Chondrocyte (in vitro differentiated cells): ENCODE measurements around the gene CD300LD. TPM values are rescaled to one million over a fixed set of nuclear protein-coding genes. Genes with fewer than 3 reads are reported as not detected.
A peak's percentile ranks its signal among the peaks of the same experiment; 100 is the strongest.

Source experiments
- DNase-seq: peaks from one replicate; pipeline ENCODE4 v3.0.0; 2021; ENCODE audit warnings: mixed read lengths, low spot score
- H3K27ac Mint-ChIP-seq: one replicate; pipeline ENCODE4 v1.8.0; 2021; ENCODE audit warnings: mild to moderate bottlenecking, moderate library complexity, mixed read lengths; ENCODE audit not compliant: unreplicated experiment
- H3K27me3 Mint-ChIP-seq: 2 replicates; pipeline ENCODE4 v1.8.0; 2021; ENCODE audit warnings: low read depth, mixed read lengths
- H3K36me3 Mint-ChIP-seq: 2 replicates; pipeline ENCODE4 v1.8.0; 2021; ENCODE audit warnings: low read depth, mixed read lengths
- H3K4me1 Mint-ChIP-seq: 2 replicates; pipeline ENCODE4 v1.8.0; 2021; ENCODE audit warnings: low read depth, mild to moderate bottlenecking, mixed read lengths
- H3K4me3 Mint-ChIP-seq: one replicate; pipeline ENCODE4 v1.8.0; 2021; ENCODE audit warnings: mild to moderate bottlenecking, moderate library complexity, mixed read lengths; ENCODE audit not compliant: unreplicated experiment
- H3K9me3 Mint-ChIP-seq: 2 replicates; pipeline ENCODE4 v1.8.0; 2021; ENCODE audit warnings: low read depth, mixed read lengths
- CTCF ChIP-seq: fragments of 200-600 bp; sonication (generic); IDR thresholded peaks from 2 replicates; pipeline ENCODE4 v1.5.0; 2021; ENCODE audit warnings: antibody characterized with exemption, mild to moderate bottlenecking, moderate library complexity
- total RNA-seq: library from RNA; stranded (reverse); gene quantifications from 3 replicates; pipeline ENCODE4 v1.2.1, GENCODE V29; 2021

CD300LD gene
- total RNA-seq, 1 donor from 2014 or later, result not detected

- Mint-ChIP-seq H3K27me3 (peaks cover 41% of the 10 kb centered on the region), H3K27ac (no peak overlapping the region), H3K4me1 (no peaks in the 10 kb centered on the region), H3K4me3 (no peak overlapping the region), H3K36me3 (peaks cover 2% of the 10 kb centered on the region), H3K9me3 (no peaks in the 10 kb centered on the region)
- DNase-seq, result peak; percentile 84
- no peak for TF ChIP-seq CTCF
Measured at GRCh38 chr17:74542727-74543383, 49.2 kb downstream of the CD300LD start.

DNA sequence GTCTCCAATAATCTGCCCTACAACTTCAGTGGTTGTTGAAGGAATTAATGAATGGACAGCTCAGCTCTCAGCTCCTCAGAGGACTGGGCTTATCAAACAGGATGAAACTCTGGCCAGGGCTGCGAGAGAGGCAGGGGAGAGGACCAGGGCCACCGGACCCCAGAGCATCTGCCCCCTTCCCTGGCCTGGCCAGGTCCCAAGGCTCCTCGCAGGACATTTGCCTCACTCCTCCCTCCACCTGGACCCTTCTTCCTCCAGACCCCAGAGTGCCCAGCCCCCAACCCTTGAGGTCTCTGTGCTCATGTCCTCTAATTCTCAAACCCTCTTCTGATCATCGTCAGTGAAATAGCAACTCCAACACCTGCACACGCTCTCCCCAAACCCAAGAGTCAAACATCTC, 49.9 kb downstream of the CD300LD start:
- no peaks in the 10 kb centered on the region for H3K4me1 Mint-ChIP-seq

GRCh38 chr17:74541176-74542111, 50.6 kb downstream of the CD300LD start:
- Mint-ChIP-seq H3K4me1 (no peaks in the 10 kb centered on the region), H3K9me3 (no peaks in the 10 kb centered on the region), H3K27ac (no peak overlapping the region), H3K27me3 (peaks cover 52% of the 10 kb centered on the region), H3K36me3 (peaks cover 2% of the 10 kb centered on the region), H3K4me3 (no peak overlapping the region)
- peak; percentile 65 for DNase-seq
- no peak for TF ChIP-seq CTCF

More for the DNA sequence above, 49.9 kb downstream of the CD300LD start:
- peak; percentile 57 for DNase-seq
- no peak overlapping the region for H3K27ac Mint-ChIP-seq
- H3K27me3 Mint-ChIP-seq, result peaks cover 45% of the 10 kb centered on the region
- TF ChIP-seq CTCF, result no peak
- peaks cover 2% of the 10 kb centered on the region for H3K36me3 Mint-ChIP-seq
- H3K4me3 Mint-ChIP-seq, result no peak overlapping the region
- no peaks in the 10 kb centered on the region for H3K9me3 Mint-ChIP-seq

DNA sequence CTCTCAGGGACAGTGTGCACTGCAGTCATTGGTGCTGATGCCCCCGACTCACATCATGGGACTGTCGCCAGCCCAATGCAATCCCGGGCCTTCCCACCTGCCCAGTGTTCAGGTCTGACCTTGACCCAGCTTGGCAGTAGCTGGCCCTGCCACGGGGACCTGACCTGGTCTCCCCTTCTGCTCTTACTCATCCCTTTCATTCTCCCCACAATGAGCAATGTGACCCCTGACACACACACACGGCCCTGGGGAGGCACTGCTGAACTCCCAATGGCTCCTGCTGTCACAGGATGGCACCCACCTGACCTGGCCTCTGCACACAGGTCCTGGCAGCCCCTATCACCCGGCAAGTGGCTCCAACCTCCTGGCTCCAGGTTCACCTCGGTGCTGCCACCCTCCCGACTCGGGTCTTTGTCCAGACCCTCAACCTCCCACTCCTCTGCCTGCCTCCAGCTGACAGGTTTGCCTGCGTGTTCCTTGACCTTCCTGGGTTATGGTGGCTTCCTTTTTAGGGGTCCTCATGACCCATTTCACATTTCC, 52.7 kb downstream of the CD300LD start:
- peak; percentile 67 for DNase-seq
- no peak overlapping the region for H3K27ac Mint-ChIP-seq
- no peak for TF ChIP-seq CTCF
- H3K27me3 Mint-ChIP-seq, result peaks cover 61% of the 10 kb centered on the region
- peaks cover 2% of the 10 kb centered on the region for H3K36me3 Mint-ChIP-seq
- no peak overlapping the region for H3K4me3 Mint-ChIP-seq
- H3K4me1 Mint-ChIP-seq, result no peaks in the 10 kb centered on the region
- H3K9me3 Mint-ChIP-seq, result peaks cover 2% of the 10 kb centered on the region

DNA sequence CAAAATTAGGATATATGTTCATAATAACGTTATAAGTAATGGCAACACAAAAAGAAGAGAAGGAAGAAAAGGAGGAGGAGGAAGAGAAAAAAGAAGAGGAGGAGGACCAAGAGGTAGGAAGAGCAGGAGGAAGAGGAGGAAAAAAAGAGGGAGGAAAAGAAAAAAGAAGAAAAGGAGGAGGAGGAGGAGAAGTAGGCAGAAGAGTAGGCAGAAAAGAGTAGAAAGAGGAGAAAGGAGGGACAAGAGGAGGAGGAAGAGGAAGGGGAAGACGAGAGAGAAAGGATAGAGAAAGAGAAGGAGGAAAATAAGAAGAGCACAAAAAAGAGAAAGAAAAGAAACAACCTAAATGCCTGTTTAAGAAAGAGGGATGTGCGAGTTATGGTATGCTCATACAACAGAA, 55.2 kb downstream of the CD300LD start:
- TF ChIP-seq CTCF, result no peak
- H3K4me1 Mint-ChIP-seq, result no peaks in the 10 kb centered on the region
- no peak for DNase-seq
- H3K36me3 Mint-ChIP-seq, result peaks cover 2% of the 10 kb centered on the region
- H3K27me3 Mint-ChIP-seq, result peaks cover 59% of the 10 kb centered on the region
- H3K9me3 Mint-ChIP-seq, result peaks cover 2% of the 10 kb centered on the region
- H3K27ac Mint-ChIP-seq, result no peak overlapping the region
- no peak overlapping the region for H3K4me3 Mint-ChIP-seq
